M059J (cell line): ENCODE data around the gene PRKRA. TPM values are rescaled to one million over a fixed set of nuclear protein-coding genes. Genes with fewer than 3 reads are reported as not detected.
A peak's percentile ranks its signal among the peaks of the same experiment; 100 is the strongest.
"Not testable (repeated sequence)": the region's sequence is repeated elsewhere in the genome, so short reads cannot be mapped to it uniquely, and the experiment has no call there.

Experiments
- DNase-seq: peaks from one replicate; pipeline ENCODE4 v3.0.0-alpha.2; 2012; ENCODE audit warnings: low read depth
- total RNA-seq: library from RNA; depleted of rRNA; stranded (reverse); fragments of >200 nt; shearing (Covaris generic); gene quantifications from 2 replicates; pipeline ENCODE4 v1.2.3, GENCODE V29; 2014; rRNA removed

Gene PRKRA
- total RNA-seq, result 41.5 and 53.7 TPM in 2 replicates

- peak; percentile 91 for DNase-seq
Observed at GRCh38 chr2:178450774-178451525, at the start of gene PRKRA, which contains the start of gene PJVK. Gene PRKRA (minus strand): TSS chr2:178451175. CDS start chr2:178451030, 145 bp downstream. Gene PJVK (plus strand): TSS chr2:178451378. CDS start chr2:178453410, 2,032 bp downstream.

- no peak for DNase-seq
Observed at GRCh38 chr2:178499640-178500039, 48.7 kb upstream of the PRKRA start.

- DNase-seq, result no peak
Observed at GRCh38 chr2:178498137-178498536, 47.2 kb upstream of the PRKRA start.

- DNase-seq, result no peak
Observed at GRCh38 chr2:178496049-178496448, 45.1 kb upstream of the PRKRA start.

- DNase-seq, result no peak
Observed at GRCh38 chr2:178491612-178492011, 40.6 kb upstream of the PRKRA start.

GRCh38 chr2:178485356-178485755, 34.4 kb upstream of the PRKRA start:
- DNase-seq, result no peak

GRCh38 chr2:178484245-178485041, 33.5 kb upstream of the PRKRA start:
- DNase-seq, result peak; percentile 39

GRCh38 chr2:178482437-178482836, 31.5 kb upstream of the PRKRA start:
- DNase-seq, result peak; percentile 28

- peak; percentile 96 for DNase-seq
Observed at GRCh38 chr2:178480227-178481181, 29.5 kb upstream of the PRKRA start, which contains the start of gene PLEKHA3. Gene PLEKHA3 (plus strand): TSS chr2:178480457. CDS start chr2:178480870, 413 bp downstream.

GRCh38 chr2:178479758-178480226, 28.8 kb upstream of the PRKRA start:
- DNase-seq, result no peak

- DNase-seq, result no peak
Observed at GRCh38 chr2:178479275-178479616, 28.3 kb upstream of the PRKRA start.

GRCh38 chr2:178478439-178479274, 27.7 kb upstream of the PRKRA start, which contains the start of gene FKBP7:
Gene FKBP7 (minus strand): TSS chr2:178478600. CDS start chr2:178478499, 101 bp downstream.
- peak; percentile 84 for DNase-seq

- peak; percentile 33 for DNase-seq
Observed at GRCh38 chr2:178478130-178478438, 27.1 kb upstream of the PRKRA start.

GRCh38 chr2:178477443-178478129, 26.6 kb upstream of the PRKRA start:
- no peak for DNase-seq

GRCh38 chr2:178476477-178476876, 25.5 kb upstream of the PRKRA start:
- DNase-seq, result no peak

GRCh38 chr2:178474560-178474959, 23.6 kb upstream of the PRKRA start:
- no peak for DNase-seq

GRCh38 chr2:178473931-178474330, 23.0 kb upstream of the PRKRA start:
- peak; percentile 40 for DNase-seq

GRCh38 chr2:178473373-178473772, 22.4 kb upstream of the PRKRA start:
- no peak for DNase-seq

- DNase-seq, result not testable (repeated sequence)
Observed at GRCh38 chr2:178471313-178471712, 20.3 kb upstream of the PRKRA start.
